ENCODE results near the gene UFC1.

The UFC1 gene

GRCh38 chr1:161197560-161198193 lies 43.9 kb downstream of the UFC1 start:
- H3K36me3 Mint-ChIP-seq (ENCODE audit: low read depth) = no peaks in the 10 kb centered on the region
- peak overlapping the region; percentile 56 for H3K27ac Mint-ChIP-seq
- H3K4me1 Mint-ChIP-seq (ENCODE audit: low read depth) = peaks cover 87% of the 10 kb centered on the region
- no peak overlapping the region for H3K4me3 Mint-ChIP-seq
- peaks cover 4% of the 10 kb centered on the region for H3K27me3 Mint-ChIP-seq
- intact Hi-C loops (cut with micrococcal nuclease) = no loop called here
- H3K9me3 Mint-ChIP-seq = no peaks in the 10 kb centered on the region

- Mint-ChIP-seq H3K9me3 (no peaks in the 10 kb centered on the region), H3K4me1 (ENCODE audit: low read depth) (peaks cover 81% of the 10 kb centered on the region), H3K4me3 (no peak overlapping the region), H3K36me3 (ENCODE audit: low read depth) (no peaks in the 10 kb centered on the region), H3K27ac (peak overlapping the region; percentile 56), H3K27me3 (peaks cover 4% of the 10 kb centered on the region)
- intact Hi-C loops (cut with micrococcal nuclease) = no loop called here
Measured at GRCh38 chr1:161198194-161198896, 44.6 kb downstream of the UFC1 start.

GRCh38 chr1:161198897-161199431 lies 45.2 kb downstream of the UFC1 start, which contains the start of gene ADAMTS4:
TSS of gene ADAMTS4 (minus strand) at chr1:161199054. CDS start at chr1:161198627, 427 bp downstream.
- Mint-ChIP-seq H3K9me3 (no peaks in the 10 kb centered on the region), H3K4me1 (ENCODE audit: low read depth) (peaks cover 81% of the 10 kb centered on the region), H3K27ac (peak within 1 kb of the TSS; percentile 95), H3K36me3 (ENCODE audit: low read depth) (peaks cover 6% of the 10 kb centered on the region), H3K4me3 (no peak within 1 kb of the TSS), H3K27me3 (peaks cover 4% of the 10 kb centered on the region)
- intact Hi-C loops (cut with micrococcal nuclease) = no loop called here

GRCh38 chr1:161199506-161200139 lies 45.8 kb downstream of the UFC1 start:
- Mint-ChIP-seq H3K9me3 (no peaks in the 10 kb centered on the region), H3K4me3 (no peak overlapping the region), H3K36me3 (ENCODE audit: low read depth) (peaks cover 12% of the 10 kb centered on the region), H3K27ac (peak overlapping the region; percentile 95), H3K4me1 (ENCODE audit: low read depth) (peaks cover 82% of the 10 kb centered on the region), H3K27me3 (peaks cover 4% of the 10 kb centered on the region)
- intact Hi-C loops (cut with micrococcal nuclease) = no loop called here

DNA sequence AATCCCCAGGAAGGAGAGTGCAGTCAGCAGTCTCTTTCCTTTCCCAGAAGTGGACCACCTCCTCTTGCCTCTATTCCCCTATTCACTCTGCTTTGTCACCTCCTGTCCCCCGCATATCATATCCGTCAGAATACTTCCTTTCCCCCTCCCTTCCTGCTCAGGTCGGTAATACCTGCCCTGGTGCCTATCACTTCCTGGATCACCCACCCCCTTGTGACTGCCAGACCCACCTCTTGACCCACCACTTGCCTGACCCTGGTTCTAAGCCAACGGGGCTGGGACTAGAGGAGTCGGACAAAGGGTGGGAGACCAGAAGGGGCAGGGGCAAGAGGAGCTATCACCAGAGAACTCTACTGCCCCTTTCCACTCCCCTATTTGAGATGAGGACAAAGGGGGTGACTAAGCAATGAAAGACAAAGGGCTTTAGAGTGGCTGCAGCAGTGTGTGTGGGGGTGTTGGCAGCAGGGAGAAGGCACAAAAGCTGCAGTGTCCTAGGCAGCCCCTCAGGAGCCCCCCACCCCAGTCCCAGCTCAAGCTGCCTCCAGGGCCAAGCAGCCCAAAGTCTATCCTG lies 46.7 kb downstream of the UFC1 start:
- intact Hi-C loops (cut with micrococcal nuclease) = no loop called here
- peak overlapping the region; percentile 95 for H3K27ac Mint-ChIP-seq
- H3K9me3 Mint-ChIP-seq = no peaks in the 10 kb centered on the region
- peaks cover 4% of the 10 kb centered on the region for H3K27me3 Mint-ChIP-seq
- H3K4me3 Mint-ChIP-seq = no peak overlapping the region
- peaks cover 21% of the 10 kb centered on the region for H3K36me3 Mint-ChIP-seq (ENCODE audit: low read depth)
- H3K4me1 Mint-ChIP-seq (ENCODE audit: low read depth) = peaks cover 82% of the 10 kb centered on the region

GRCh38 chr1:161200992-161201835 lies 47.4 kb downstream of the UFC1 start:
- intact Hi-C loops (cut with micrococcal nuclease) = no loop called here
- H3K27ac Mint-ChIP-seq = peak overlapping the region; percentile 95
- peaks cover 77% of the 10 kb centered on the region for H3K4me1 Mint-ChIP-seq (ENCODE audit: low read depth)
- peak overlapping the region; percentile 87 for H3K4me3 Mint-ChIP-seq
- no peaks in the 10 kb centered on the region for H3K9me3 Mint-ChIP-seq
- peaks cover 28% of the 10 kb centered on the region for H3K36me3 Mint-ChIP-seq (ENCODE audit: low read depth)
- H3K27me3 Mint-ChIP-seq = peaks cover 4% of the 10 kb centered on the region

GRCh38 chr1:161201836-161202712 lies 48.3 kb downstream of the UFC1 start, which contains the start of gene NDUFS2:
TSS of gene NDUFS2 (plus strand) at chr1:161202367. CDS start at chr1:161202386, 19 bp downstream.
- Mint-ChIP-seq H3K27me3 (peaks cover 4% of the 10 kb centered on the region), H3K4me1 (ENCODE audit: low read depth) (peaks cover 73% of the 10 kb centered on the region), H3K9me3 (no peaks in the 10 kb centered on the region), H3K27ac (peak within 1 kb of the TSS; percentile 95), H3K4me3 (peak within 1 kb of the TSS; percentile 87), H3K36me3 (ENCODE audit: low read depth) (peaks cover 37% of the 10 kb centered on the region)
- intact Hi-C loops (cut with micrococcal nuclease) = loop anchor here (1.0 kb wide), 1 partner anchor 13 kb away; the partner anchor contains the start of gene FCER1G

- peak overlapping the region; percentile 6 for H3K27ac Mint-ChIP-seq
- intact Hi-C loops (cut with micrococcal nuclease) = no loop called here
Measured at GRCh38 chr1:161206411-161207140, 52.8 kb downstream of the UFC1 start.

DNA sequence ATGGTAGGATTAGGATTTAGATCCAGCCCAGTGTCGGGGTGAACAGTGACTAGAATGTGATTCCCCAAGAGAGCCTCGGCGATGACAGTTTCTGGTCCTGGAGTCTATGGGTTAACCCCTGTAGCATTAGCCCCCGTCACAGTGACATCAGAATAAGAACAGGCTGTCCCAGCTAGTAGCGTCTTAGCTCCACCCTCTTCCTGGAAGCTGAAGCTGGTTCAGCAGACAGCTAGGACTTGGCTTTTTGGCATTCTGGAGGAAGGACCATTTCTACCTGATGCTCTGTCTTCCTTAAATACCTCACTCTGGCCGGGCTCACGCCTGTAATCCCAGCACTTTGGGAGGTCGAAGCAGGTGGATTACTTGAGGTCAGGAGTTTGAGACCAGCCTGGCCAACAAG lies 53.4 kb downstream of the UFC1 start:
- H3K9me3 Mint-ChIP-seq = no peaks in the 10 kb centered on the region
- H3K4me3 Mint-ChIP-seq = no peak overlapping the region
- H3K27me3 Mint-ChIP-seq = no peaks in the 10 kb centered on the region
- H3K36me3 Mint-ChIP-seq (ENCODE audit: low read depth) = peaks cover 88% of the 10 kb centered on the region
- intact Hi-C loops (cut with micrococcal nuclease) = no loop called here
- H3K4me1 Mint-ChIP-seq (ENCODE audit: low read depth) = peaks cover 45% of the 10 kb centered on the region
- no peak overlapping the region for H3K27ac Mint-ChIP-seq

More at GRCh38 chr1:161206411-161207140, 52.8 kb downstream of the UFC1 start:
- Mint-ChIP-seq H3K9me3 (no peaks in the 10 kb centered on the region), H3K4me1 (ENCODE audit: low read depth) (peaks cover 49% of the 10 kb centered on the region), H3K4me3 (no peak overlapping the region), H3K27me3 (no peaks in the 10 kb centered on the region), H3K36me3 (ENCODE audit: low read depth) (peaks cover 82% of the 10 kb centered on the region)
